A673 (cell line): ENCODE data around the gene DDA1. TPM values are rescaled to one million over a fixed set of nuclear protein-coding genes. Genes with fewer than 3 reads are reported as not detected.
"Not testable (repeated sequence)": the region's sequence is repeated elsewhere in the genome, so short reads cannot be mapped to it uniquely, and the experiment has no call there.

Experiments used
- BruUV-seq: library from RNA; stranded (reverse); fragments of 400-500 nt; replicated peaks from 2 replicates; lab custom pipeline; 2021; lab: Mats Ljungman, UMichigan
- CTCF ChIA-PET: fragments of 300-600 bp; sonication (Branson Sonifier 250); formaldehyde crosslinking; loops from one replicate; lab custom pipeline; 2022; ENCODE audit warnings: antibody characterized with exemption; lab: Charles Lee
- POLR2A ChIA-PET: fragments of 300-600 bp; sonication (Branson Sonifier 250); formaldehyde crosslinking; loops from one replicate; lab custom pipeline; 2022; ENCODE audit warnings: antibody characterized with exemption; ENCODE audit not compliant: low non-redundant PET; lab: Charles Lee
- DNase-seq: peaks from one replicate; pipeline ENCODE4 v3.0.0-alpha.2; 2015; ENCODE audit warnings: low spot score
- H3K27ac ChIP-seq: fragments of 200-600 bp; sonication (generic); 2 replicates; pipeline ENCODE4 v1.5.1; 2016; ENCODE audit warnings: mixed run types, low read depth, mild to moderate bottlenecking, mixed read lengths, antibody characterized with exemption, low read length; ENCODE audit not compliant: poor library complexity, severe bottlenecking
- H3K27me3 ChIP-seq: fragments of 200-600 bp; sonication (generic); replicated peaks from 2 replicates; pipeline ENCODE4 v1.6.1; 2017; ENCODE audit warnings: mixed run types, low read depth, mild to moderate bottlenecking, mixed read lengths, antibody characterized with exemption, low read length; ENCODE audit not compliant: insufficient read depth, poor library complexity
- H3K36me3 ChIP-seq: fragments of 200-600 bp; sonication (generic); 2 replicates; pipeline ENCODE4 v1.6.1; 2016; ENCODE audit warnings: mixed run types, mild to moderate bottlenecking, mixed read lengths, antibody characterized with exemption, low read length; ENCODE audit not compliant: insufficient read depth, poor library complexity, severe bottlenecking
- H3K4me1 ChIP-seq: fragments of 200-600 bp; sonication (generic); 2 replicates; pipeline ENCODE4 v1.6.1; 2017; ENCODE audit warnings: mixed run types, mild to moderate bottlenecking, mixed read lengths, antibody characterized with exemption, low read length; ENCODE audit not compliant: insufficient read depth, poor library complexity, severe bottlenecking
- H3K4me3 ChIP-seq: fragments of 200-600 bp; sonication (generic); 2 replicates; pipeline ENCODE4 v1.5.1; 2016; ENCODE audit warnings: low read depth, mixed run types, mild to moderate bottlenecking, mixed read lengths, low read length; ENCODE audit not compliant: poor library complexity, severe bottlenecking
- H3K9me3 ChIP-seq: fragments of 200-600 bp; sonication (generic); 2 replicates; pipeline ENCODE4 v1.6.1; 2016; ENCODE audit warnings: mixed run types, low read depth, mild to moderate bottlenecking, mixed read lengths, antibody characterized with exemption, low read length; ENCODE audit not compliant: poor library complexity, severe bottlenecking
- CTCF ChIP-seq: fragments of 300-800, 200-600 bp; sonication (generic); conservative IDR thresholded peaks from 2 replicates; pipeline ENCODE4 v1.5.1; 2017; ENCODE audit warnings: low read depth, mild to moderate bottlenecking, antibody characterized with exemption, low read length, moderate library complexity, mixed read lengths
- EZH2 ChIP-seq: fragments of 200-600 bp; sonication (generic); IDR thresholded peaks from 2 replicates; pipeline ENCODE4 v1.6.1; 2017; ENCODE audit warnings: borderline replicate concordance, low read depth, mild to moderate bottlenecking, mixed read lengths, antibody characterized with exemption, low read length; ENCODE audit not compliant: poor library complexity, severe bottlenecking
- intact Hi-C: fragments of 100-400 bp; cut with micrococcal nuclease; formaldehyde crosslinking; loops from one replicate; pipeline ENCODE4 v1.10.0; 2022; ENCODE audit not compliant: unreplicated experiment
- total RNA-seq: library from RNA; stranded (reverse); gene quantifications from 2 replicates; pipeline ENCODE4 v1.2.3, GENCODE V29; 2021

DDA1 gene
- total RNA-seq, 1 experiment from 2014 or later, result 68.5 TPM

GRCh38 chr19:17357724-17358123 is 48.4 kb downstream of the DDA1 start:
- ChIA-PET CTCF (no interaction called here), POLR2A (no interaction called here)
- no peaks in the 10 kb centered on the region for H3K9me3 ChIP-seq
- H3K36me3 ChIP-seq, result no peaks in the 10 kb centered on the region
- TF ChIP-seq CTCF, result no peak
- TF ChIP-seq EZH2, result no peak
- intact Hi-C loops, result no loop called here
- H3K27ac ChIP-seq, result no peak overlapping the region
- H3K4me1 ChIP-seq, result no peaks in the 10 kb centered on the region
- H3K4me3 ChIP-seq, result no peak overlapping the region
- no TSS peak for BruUV-seq
- DNase-seq, result no peak
- H3K27me3 ChIP-seq, result no peaks in the 10 kb centered on the region

GRCh38 chr19:17358395-17358794 is 49.0 kb downstream of the DDA1 start:
- Histone ChIP-seq H3K27me3 (no peaks in the 10 kb centered on the region), H3K27ac (no peak overlapping the region), H3K4me3 (no peak overlapping the region), H3K36me3 (no peaks in the 10 kb centered on the region), H3K9me3 (no peaks in the 10 kb centered on the region), H3K4me1 (no peaks in the 10 kb centered on the region)
- BruUV-seq, result no TSS peak
- ChIA-PET POLR2A (no interaction called here), CTCF (interaction anchor here (0.6 kb wide), 1 partner anchor 83 kb away, joined by 4 read pairs; no protein-coding TSS in a partner anchor)
- no peak for TF ChIP-seq CTCF
- no peak for TF ChIP-seq EZH2
- intact Hi-C loops, result no loop called here
- DNase-seq, result no peak

- Histone ChIP-seq H3K27me3 (no peaks in the 10 kb centered on the region), H3K9me3 (no peaks in the 10 kb centered on the region), H3K4me1 (no peaks in the 10 kb centered on the region), H3K27ac (no peak overlapping the region), H3K36me3 (no peaks in the 10 kb centered on the region), H3K4me3 (no peak overlapping the region)
- POLR2A ChIA-PET, result interaction anchor here (0.6 to 0.7 kb wide), 3 partner anchors 42 to 287 kb away, joined by 3 to 8 read pairs (median 4); no protein-coding TSS in a partner anchor
- CTCF ChIA-PET, result interaction anchor here (1.4 kb wide), 1 partner anchor 26 kb away, joined by 7 read pairs; no protein-coding TSS in a partner anchor
- TF ChIP-seq CTCF (no peak), EZH2 (no peak)
- intact Hi-C loops, result no loop called here
- DNase-seq, result no peak
- no TSS peak for BruUV-seq
Observed at GRCh38 chr19:17359905-17360800, 50.8 kb downstream of the DDA1 start.

DNA sequence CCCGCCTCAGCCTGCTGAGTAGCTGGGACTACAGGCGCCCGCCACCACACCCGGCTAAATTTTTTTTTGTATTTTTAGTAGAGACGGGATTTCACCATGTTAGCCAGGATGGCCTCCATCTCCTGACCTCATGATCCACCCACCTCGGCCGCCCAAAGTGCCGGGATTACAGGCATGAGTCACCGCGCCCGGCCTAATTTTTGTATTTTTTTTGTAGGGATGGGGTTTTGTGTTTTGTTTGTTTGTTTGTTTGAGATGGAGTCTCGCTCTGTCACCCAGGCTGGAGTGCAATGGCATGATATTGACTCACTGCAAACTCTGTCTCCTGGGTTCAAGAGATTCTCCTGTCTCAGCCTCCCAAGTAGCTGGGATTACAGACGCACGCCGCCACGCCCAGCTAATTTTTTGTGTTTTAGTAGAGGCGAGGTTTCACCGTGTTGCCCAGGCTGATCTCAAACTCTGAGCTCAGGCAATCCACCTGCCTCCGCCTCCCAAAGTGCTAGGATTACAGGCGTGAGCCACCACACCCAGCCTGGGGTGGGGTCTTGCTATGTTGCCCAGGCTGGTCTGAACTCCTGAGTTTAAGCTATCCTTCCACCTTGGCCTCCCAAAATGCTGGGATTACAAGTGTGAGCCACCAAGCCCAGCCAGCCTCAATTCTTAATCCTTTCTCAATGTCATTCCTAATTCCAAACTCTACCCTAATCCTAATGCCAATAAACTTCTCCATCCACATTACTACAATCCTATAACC is 54.7 kb downstream of the DDA1 start:
- BruUV-seq, result not testable (repeated sequence)

More for the DNA sequence above, 54.7 kb downstream of the DDA1 start:
- CTCF ChIA-PET, intact Hi-C loops, H3K4me3 ChIP-seq, DNase-seq, H3K36me3 ChIP-seq, H3K27ac ChIP-seq, H3K9me3 ChIP-seq, H3K4me1 ChIP-seq, H3K27me3 ChIP-seq: not testable (repeated sequence)
- POLR2A ChIA-PET, result interaction anchor here (0.7 kb wide), 1 partner anchor 412 kb away, joined by 12 read pairs; no protein-coding TSS in a partner anchor
